ENCODE data around the gene EWSR1.
"Not testable (repeated sequence)": the region's sequence is repeated elsewhere in the genome, so short reads cannot be mapped to it uniquely, and the experiment has no call there.

The EWSR1 gene, protein sequence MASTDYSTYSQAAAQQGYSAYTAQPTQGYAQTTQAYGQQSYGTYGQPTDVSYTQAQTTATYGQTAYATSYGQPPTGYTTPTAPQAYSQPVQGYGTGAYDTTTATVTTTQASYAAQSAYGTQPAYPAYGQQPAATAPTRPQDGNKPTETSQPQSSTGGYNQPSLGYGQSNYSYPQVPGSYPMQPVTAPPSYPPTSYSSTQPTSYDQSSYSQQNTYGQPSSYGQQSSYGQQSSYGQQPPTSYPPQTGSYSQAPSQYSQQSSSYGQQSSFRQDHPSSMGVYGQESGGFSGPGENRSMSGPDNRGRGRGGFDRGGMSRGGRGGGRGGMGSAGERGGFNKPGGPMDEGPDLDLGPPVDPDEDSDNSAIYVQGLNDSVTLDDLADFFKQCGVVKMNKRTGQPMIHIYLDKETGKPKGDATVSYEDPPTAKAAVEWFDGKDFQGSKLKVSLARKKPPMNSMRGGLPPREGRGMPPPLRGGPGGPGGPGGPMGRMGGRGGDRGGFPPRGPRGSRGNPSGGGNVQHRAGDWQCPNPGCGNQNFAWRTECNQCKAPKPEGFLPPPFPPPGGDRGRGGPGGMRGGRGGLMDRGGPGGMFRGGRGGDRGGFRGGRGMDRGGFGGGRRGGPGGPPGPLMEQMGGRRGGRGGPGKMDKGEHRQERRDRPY

DNA sequence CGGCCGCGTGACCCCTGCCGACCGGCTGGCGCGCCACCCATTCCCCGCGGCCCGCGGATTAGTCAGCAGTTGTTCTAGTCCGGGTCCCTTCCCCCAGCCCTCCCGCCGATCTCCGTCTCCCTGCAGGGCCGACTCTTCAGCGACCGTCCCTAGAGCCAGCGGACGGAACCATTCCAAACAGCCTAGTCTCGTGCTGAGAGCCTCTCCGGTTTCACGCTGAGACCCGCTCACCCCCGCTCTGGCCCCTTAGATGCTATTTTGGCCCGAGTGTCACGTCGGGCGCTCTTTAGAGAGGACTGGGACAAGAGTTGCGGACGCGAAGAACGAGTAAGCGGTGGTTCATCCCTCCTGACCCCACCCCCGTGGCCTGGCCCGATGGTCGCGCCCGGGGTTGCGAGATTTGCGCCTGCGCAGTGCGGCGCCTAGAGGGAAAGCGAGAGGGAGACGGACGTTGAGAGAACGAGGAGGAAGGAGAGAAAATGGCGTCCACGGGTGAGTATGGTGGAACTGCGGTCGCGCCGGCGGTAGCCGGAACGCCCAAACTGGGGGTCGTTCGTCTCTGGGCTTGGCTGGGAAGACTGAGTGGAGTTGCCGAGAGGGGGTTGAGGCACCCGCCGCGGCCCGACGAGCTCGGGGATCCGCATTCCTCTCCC, at the start of gene EWSR1, which contains the start of gene RHBDD3:
Gene EWSR1, plus strand, starts transcription at position 411 of the 653 bp plus-strand sequence. Its CDS starts 69 bp downstream, at position 480.
Gene RHBDD3, minus strand, starts transcription at position 124 of the 653 bp plus-strand sequence. CDS start 2,355 bp downstream, outside the sequence.
- peak; percentile 90 for DNase-seq

DNA sequence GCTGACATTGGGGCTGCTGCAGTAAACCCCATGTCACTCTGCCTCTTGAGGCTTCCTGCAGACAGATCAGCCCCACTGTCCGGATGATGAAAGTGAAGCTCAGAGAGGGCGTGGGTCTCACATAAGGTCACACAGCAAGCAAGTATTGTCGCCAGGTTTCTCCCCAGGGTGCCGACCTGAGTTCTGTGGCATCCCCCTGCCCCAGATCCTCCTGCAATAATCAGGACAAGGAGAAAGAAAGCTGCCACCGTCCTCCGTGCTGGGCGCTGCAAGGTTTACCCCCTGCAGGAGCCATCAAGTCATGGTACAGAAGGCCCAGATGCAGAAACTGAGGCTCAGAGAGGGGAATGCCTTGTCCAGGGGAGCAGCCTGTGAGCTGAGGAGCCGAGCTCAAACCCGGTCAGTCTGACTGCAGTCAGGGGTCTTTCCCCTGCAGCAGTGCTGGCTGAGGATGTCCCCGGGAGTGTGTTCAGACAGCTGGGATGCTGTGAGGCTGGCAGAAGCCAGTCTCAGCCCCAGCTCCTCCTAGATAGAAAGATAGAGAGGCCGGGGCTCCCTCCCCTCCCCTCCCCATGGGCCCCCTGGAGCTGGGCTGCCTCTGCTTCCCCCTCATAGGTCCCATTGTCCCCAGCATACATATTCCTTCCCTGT, 49.2 kb upstream of the EWSR1 start:
- DNase-seq: no peak

DNA sequence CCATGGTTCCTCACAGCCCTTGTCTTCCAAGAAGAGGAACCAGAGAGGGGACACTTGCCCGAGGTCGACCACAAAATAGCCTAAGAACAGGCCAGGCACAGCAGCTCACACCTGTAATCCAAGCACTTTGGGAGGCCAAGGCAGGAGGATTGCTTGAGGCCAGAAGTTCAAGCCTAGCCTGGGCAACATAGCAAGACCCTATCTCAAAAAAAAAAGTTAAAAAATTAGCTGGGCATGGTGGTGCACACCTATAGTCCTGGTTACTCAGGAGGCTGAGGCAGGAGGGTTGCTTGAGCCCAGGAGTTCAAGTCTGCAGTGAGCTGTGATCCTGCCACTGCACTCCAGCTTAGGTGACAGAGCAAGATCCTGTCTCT, 48.7 kb upstream of the EWSR1 start:
- DNase-seq: not testable (repeated sequence)

DNA sequence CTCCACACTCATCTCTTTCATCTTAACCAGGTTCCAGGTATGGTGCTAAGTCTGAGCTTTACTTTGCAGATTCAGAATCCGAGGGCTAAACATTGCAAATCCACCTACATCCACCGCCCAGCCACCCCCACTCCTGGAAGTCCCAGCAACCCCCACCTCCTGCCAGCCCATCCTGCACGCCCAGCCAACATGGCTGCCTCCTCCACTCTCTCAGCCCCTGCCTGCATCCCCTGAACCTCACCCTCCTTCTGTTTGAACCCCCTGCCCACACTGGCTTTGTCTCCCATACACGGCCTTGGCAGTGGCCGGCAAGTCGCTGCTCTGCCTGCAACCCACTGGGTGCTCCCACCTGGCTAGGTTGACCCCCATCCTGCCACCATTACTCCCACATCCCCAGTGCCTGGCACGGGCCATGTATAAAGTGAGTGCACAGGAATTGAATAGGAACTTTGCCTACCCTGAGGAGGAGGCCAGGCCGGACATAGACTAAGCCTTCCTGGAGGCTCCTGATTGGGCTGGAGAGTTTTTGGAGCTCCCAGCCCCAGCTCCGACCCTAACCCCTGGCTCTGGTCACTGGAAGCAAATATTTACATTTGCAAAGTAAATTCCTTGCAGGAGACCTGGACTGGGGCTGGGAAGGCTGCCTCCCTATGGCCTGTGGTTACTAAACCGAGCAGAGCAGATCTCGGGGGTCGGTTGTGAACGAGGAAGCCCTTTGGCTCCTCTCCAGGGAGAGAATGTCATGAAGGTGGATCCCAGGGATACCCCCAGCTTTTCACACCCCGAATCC, 48.0 kb upstream of the EWSR1 start:
- DNase-seq: no peak

DNA sequence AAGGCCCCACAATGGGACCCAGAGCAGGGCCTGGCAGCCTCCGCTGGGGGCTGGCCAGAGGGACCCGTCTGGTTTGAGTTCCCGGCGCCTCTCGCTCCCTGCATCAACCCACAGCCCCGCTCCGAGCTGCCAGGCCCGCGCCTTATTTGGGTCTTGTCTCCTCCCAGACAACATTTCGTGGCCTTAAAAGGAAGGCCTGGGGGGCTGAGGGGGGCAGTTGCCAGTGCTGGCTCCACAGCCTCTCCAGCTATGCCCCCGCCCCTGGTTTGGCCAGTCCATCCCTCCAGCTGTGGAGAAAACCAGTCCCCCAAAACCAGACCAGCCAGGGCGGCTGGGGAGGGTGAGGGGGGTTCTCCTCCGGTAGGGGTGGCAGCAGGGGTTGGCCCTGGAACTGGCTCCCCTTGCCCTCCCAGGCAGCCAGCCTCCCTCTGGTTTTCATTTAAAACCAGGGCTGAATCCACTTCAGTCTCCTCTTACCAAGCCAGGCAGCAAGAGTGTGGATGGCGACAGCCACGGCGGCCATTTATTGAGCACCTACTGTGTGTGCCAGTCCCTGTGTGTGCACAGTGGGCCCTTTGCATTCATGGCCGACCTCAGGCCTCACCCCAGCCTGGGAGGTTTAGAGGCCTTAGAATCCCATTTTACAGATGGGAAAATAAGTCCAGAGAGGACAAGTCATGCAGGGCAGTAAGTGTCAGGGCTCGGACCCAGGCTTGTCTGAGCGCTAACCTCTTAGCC, 43.8 kb upstream of the EWSR1 start:
- DNase-seq: no peak

DNA sequence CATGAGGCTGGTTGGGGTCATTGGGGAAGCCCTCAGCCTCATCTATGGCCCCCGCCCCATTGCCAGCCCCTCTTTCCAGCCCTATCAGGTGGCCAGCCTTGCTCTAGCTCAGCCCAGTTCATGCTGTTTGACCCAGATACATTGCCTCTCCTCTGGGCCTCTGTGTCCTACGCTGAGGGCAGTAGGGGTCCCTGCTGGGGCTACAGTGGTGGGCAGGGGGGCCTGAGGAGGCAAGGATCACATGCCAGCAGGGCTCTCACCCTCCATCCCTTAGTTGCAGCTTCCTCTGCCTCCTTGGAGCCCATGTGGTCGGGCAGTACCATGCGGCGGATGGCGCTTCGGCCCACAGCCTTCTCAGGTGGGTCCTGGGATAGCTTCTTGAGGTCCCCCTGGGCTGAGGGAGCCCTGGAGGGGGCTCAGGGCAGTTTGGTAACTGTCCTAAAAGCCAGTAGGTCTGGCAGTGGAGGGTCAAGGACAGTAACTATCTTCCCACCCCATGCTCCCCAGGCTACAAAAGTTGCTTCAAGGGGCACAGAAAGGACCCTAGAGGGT, 43.1 kb upstream of the EWSR1 start:
- no peak for DNase-seq

DNA sequence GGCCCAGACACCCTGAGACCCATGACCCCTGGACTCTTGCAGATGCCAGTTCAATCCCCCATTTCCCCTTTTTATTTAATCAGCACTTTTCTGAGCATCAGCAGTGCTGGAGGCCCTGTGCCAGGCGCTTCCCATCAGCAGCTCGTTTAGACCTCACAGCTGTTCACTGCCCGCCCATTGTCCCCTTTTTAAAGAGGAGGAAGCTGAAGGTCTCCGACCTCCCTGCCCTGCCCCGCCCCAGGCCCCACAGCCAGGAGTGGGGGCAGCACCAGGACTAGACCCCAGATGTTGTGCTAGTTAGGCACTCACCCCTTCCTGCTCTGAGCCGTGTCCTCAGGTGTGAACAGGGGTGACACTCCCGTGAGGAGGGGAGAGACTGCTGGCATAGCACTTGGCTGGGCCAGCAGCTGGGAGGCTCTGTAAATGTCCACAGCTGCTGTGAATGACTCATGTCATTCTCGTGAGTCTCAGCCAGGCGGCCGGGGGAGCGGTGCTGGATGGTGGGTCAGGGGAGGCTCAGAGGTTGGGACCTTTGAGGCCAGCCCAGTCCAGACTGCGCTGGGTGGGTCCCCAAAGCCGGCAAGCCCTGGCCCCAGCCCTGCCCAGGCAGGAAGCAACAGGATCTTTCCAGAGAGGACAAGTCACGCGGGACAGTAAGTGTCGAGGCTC, 42.5 kb upstream of the EWSR1 start:
- no peak for DNase-seq

DNA sequence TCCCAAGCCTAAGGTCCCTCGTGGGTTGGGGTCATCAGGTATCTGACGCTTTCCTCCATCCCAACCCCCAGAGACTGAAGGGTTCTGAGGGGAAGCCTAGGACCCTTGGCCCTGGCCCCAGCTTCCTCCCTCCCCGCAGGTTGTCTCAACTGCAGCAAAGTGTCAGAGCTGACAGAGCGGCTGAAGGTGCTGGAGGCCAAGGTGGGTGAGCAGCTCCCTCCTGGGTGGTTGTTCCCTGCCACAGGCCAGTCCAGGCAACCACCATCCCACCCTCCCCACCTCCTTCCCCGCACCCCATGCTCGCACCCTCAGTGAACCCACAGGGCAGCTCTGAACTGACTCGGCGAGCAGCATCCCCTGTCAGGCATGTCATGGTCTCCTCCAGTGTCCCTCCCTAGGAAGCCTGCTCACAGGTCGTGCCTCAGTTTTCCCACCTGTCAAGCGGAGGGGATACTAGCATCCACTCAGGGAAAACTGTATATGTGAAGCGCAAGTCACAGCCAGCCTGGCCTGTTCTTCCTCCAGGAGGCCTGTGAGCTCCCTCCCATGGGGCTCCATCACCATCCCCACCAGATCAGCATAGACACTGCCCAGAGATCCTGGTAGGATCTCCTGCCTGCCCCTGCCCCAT, 41.6 kb upstream of the EWSR1 start:
- DNase-seq: no peak

DNA sequence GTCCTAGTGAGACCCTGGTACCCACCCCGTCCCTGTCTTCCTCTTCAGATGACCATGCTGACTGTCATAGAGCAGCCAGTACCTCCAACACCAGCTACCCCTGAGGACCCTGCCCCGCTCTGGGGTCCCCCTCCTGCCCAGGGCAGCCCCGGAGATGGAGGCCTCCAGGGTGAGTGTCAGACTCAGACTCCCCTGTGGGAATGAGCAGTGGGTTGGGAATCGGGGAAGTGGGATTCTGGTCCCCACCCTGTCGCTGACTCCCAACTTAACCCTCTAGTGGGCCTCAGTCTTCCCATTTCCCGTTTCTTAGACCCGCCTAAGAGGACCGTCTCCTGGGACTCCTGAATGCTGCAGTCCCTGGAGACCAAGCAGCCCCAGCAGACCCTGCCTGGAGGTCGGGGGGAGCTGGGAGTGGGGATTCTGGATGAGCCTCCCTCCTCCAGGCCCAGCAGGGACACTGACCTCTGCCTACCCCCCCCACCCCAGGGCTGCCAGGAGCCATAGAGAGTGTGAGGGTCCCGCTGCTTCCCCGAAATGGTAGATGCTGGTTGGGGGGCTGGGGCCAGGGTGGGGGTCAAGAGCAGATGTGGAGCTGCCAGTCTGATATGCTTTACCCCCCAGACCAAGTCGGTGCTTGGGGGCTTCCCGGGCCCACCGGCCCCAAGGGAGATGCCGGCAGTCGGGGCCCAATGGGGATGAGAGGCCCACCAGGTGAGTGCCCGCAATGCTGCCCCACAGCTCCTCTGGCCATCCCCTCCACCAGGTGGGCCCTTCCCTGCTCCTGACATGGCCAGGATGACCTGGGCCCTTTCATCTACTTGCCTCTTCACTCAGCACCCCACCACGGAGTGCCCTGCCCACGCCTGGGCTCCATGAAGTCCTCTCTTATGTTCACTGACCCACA, 36.8 kb upstream of the EWSR1 start:
- DNase-seq: no peak

DNA sequence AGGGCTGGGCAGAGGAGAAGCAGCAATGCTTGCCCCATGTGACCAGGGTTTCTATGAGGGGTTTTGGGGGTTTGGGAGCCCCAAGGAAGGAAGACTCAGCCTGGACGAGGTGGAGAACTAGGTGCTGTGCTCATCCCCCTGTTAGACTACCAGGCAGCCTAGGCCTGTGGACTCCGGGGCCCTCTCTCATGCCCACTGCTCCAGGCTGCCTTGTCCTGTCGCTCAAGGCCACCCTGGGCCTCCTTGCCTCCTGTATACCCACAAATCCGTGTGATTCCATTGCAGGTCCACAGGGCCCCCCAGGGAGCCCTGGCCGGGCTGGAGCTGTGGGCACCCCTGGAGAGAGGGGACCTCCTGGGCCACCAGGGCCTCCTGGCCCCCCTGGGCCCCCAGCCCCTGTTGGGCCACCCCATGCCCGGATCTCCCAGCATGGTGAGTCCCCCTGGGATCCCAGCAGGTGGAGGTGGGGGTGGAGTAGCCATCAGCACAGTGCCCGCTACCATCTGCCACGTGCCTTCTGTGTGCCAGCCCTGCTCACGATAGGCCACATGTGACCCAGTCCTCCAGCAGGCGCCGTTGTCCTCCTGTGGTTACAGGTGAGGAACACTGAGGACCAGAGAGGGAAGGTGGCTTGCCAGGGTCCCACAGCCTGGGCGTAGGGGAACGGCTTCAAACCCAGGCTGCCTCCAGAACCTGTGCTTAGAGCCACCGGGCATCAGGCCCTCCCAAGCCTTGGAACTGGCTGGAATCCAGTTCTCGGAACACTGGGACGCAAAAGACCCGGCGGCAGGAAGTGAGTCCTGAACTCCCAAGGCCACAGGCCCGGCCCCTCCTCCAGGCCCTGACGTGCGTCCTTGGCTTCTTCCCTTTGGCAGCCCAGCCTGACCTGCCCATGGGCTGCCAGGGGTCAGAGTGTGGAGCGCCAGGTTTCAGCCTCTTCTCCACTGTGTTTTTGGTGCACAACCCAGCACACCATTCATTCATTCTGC, 35.8 kb upstream of the EWSR1 start:
- DNase-seq: no peak

DNA sequence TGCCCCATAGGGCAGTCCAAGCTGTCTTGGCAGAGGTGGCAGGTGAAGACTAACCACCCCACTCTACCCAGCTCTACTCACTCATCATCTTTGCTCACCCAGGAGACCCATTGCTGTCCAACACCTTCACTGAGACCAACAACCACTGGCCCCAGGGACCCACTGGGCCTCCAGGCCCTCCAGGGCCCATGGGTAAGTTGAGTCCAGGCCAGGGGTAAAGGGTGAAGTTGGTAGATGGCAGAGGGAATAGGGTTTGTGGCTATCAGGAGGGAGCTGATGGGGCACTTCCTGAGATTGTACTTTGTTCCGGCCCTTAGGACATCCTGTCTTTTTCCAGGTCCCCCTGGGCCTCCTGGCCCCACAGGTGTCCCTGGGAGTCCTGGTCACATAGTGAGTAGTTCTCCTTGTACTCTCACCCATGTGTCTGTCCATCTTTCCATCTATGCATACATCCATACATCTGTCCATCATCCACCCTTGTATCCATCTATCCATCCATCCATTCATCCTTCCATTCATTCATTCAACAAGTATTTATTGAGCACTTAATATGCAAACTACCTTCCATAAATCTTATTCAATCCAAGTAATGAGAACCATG, 34.7 kb upstream of the EWSR1 start:
- DNase-seq: no peak

DNA sequence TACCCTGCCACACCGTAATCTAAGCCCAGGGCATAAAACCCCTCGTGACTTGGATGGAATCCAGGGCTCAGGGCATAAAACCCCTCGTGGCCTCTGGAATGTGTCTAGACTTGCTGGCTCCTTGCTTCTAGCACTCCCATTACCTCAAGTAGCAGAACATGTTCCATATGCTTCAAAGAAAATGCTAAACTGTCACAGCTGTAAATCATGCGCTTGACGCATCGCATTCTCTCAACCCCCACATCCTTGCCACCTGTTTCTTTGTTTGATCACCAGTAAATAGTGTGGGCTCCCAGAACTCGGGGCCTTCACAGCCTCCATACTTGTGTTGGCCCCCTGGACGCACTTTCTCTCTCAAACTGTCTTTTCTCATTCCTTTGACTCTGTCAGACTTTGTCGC, 27.6 kb upstream of the EWSR1 start:
- DNase-seq: not testable (repeated sequence)

DNA sequence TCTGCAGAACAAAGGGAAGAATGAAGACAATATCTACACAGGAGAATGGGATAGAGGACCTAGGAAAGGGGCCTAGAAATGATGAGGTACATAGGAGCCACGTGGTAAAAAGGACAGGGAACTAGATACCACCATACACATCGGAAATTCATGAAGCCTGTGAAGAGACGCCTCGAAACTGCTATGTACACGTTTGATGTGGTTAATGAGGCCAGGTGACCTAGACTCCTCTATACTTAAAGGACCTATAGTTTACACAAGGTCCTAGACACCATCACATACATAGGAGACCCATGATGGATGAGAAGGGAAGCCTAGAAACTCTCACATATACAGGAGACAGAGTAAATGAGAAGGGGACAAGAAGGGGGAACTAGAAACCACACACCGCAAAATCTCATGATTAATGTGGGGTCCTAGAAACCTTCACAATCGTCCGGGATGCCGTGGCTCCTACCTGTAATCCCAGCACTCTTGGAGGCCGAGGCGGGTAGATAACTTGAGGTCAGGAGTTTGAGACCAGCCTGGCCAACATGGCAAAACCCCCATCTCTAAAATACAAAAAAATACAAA, 24.1 kb upstream of the EWSR1 start:
- DNase-seq: no peak

DNA sequence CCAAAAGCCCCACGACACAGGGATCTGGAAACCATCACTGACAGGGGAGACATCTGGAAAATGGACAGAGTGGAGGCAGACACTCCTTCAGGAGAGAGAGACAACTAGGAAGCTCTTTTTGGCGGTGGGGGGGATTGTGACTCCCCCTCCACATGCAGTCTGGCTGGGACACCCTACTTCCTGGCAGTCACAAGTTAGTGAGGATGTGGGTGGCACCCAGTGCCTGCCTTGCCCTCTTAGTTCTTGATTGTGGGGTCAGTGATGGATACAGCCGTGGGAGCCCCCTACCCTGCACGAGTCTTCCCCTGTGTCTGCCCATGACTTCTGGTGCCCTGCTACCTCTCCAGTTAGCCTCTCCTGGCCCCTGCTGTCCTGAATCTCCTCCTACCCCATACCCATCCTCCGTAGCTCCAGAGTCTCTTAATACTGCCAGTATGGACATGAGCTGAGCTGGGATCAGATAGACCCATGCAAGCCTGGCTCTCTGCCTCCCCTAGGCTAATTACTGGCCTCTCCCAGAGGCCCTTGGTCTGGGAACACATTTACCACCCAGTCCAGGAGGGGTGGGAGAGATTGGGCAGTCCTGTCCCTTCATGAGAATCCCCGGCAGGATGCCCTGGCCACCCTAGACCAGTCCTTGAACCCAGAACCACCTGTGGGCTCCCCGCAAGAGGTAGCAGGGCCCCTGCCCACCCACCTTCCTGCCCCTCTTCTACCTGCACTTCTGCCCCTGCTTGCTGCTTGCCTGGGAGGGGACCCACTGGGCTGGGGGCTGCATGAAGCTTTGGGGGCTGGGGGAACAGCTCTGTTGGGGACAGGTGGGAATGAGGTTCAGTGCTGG, 23.1 kb upstream of the EWSR1 start:
- DNase-seq: no peak

DNA sequence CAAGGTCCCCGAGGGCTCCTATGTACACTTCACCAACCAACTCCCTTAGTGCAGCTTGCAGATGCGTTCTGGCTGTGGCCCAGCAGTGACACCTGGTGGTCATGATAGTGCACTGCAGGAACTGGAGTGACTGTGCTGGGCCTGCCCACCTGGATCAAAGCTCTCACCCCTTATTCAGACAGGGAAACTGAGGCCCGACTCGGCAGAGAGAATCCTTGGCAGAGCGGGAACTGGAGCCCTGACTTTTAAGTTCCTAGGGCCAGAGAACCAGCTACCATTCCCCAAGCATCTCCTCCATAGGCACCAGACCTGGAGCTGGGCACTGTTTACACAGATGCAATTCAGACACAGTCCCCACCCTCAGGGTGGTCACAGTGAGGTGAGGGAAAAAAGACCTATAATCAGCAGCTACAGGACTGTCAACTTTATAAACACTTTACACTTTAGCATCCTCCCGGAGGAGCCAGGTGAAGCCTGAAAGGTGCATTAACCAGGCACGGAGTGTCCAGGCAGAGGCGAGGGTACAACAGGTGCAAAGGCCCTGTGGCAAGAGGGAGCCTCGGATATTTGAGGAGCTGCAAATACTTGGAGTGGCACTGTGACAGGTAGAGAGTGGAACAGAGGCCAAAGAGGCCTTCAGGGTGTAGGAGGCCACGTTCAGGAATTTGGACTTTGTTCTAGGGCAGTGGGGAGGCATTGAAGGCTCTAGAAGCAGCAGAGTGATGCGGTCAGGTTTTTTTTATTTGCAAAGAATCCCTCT, 22.3 kb upstream of the EWSR1 start:
- peak; percentile 64 for DNase-seq

Data from NCI-H1436 (cell line).